MM.1S (cell line): ENCODE data around the gene CHPT1.
A peak's percentile ranks its signal among the peaks of the same experiment; 100 is the strongest.
"Not testable (repeated sequence)": the region's sequence is repeated elsewhere in the genome, so short reads cannot be mapped to it uniquely, and the experiment has no call there.

Source experiments
- DNase-seq: peaks from one replicate; pipeline ENCODE4 v3.0.0-alpha.2; 2015
- H2AFZ ChIP-seq: fragments of 300-600 bp; sonication (generic); 2 replicates; pipeline ENCODE4 v1.6.0; 2016; ENCODE audit warnings: antibody characterized with exemption, low read length
- H3F3A ChIP-seq: fragments of 300-600 bp; sonication (generic); 2 replicates; pipeline ENCODE4 v1.6.1; 2016; ENCODE audit warnings: mild to moderate bottlenecking, antibody characterized with exemption, low read length, moderate library complexity, mixed read lengths; ENCODE audit not compliant: insufficient read depth
- H3K27ac ChIP-seq: fragments of 300-600 bp; sonication (generic); 2 replicates; pipeline ENCODE4 v1.5.1; 2016; ENCODE audit warnings: mild to moderate bottlenecking, low read length
- H3K27me3 ChIP-seq: fragments of 300-600 bp; sonication (generic); replicated peaks from 2 replicates; pipeline ENCODE4 v1.6.0; 2016; ENCODE audit warnings: low read length; ENCODE audit not compliant: insufficient read depth
- H3K36me3 ChIP-seq: fragments of 300-600 bp; sonication (generic); replicated peaks from 2 replicates; pipeline ENCODE4 v1.6.1; 2016; ENCODE audit warnings: mild to moderate bottlenecking, low read length, mixed read lengths; ENCODE audit not compliant: insufficient read depth
- H3K4me1 ChIP-seq: fragments of 300-600 bp; sonication (generic); 2 replicates; pipeline ENCODE4 v1.6.1; 2016; ENCODE audit warnings: low read length, mixed read lengths
- H3K4me2 ChIP-seq: fragments of 300-600 bp; sonication (generic); 2 replicates; pipeline ENCODE4 v1.6.0; 2016; ENCODE audit warnings: low read depth, low read length
- H3K4me3 ChIP-seq: fragments of 300-600 bp; sonication (generic); 2 replicates; pipeline ENCODE4 v1.5.1; 2016; ENCODE audit warnings: low read length, mixed read lengths
- H3K79me2 ChIP-seq: fragments of 300-600 bp; sonication (generic); 2 replicates; pipeline ENCODE4 v1.6.1; 2016; ENCODE audit warnings: mixed run types, low read length, mixed read lengths
- H3K9ac ChIP-seq: fragments of 300-600 bp; sonication (generic); 2 replicates; pipeline ENCODE4 v1.6.1; 2016; ENCODE audit warnings: low read length, mixed read lengths
- H3K9me2 ChIP-seq: fragments of 300-600 bp; sonication (generic); replicated peaks from 2 replicates; pipeline ENCODE4 v1.6.1; 2016; ENCODE audit warnings: mild to moderate bottlenecking, low read length, mixed read lengths; ENCODE audit not compliant: insufficient read depth
- H3K9me3 ChIP-seq: fragments of 300-600 bp; sonication (generic); replicated peaks from 2 replicates; pipeline ENCODE4 v1.6.1; 2016; ENCODE audit warnings: mild to moderate bottlenecking, low read length, mixed read lengths; ENCODE audit not compliant: insufficient read depth
- H4K20me1 ChIP-seq: fragments of 300-600 bp; sonication (generic); 2 replicates; pipeline ENCODE4 v1.6.1; 2016; ENCODE audit warnings: mild to moderate bottlenecking, low read length, moderate library complexity, mixed read lengths; ENCODE audit not compliant: insufficient read depth
- EZH2 ChIP-seq: fragments of 300-600 bp; sonication (generic); optimal IDR thresholded peaks from 2 replicates; pipeline ENCODE3; 2017; ENCODE audit warnings: low read depth, mild to moderate bottlenecking, antibody characterized with exemption, low read length, mixed read lengths
- EZH2phosphoT487 ChIP-seq: fragments of 300-600 bp; sonication (generic); IDR thresholded peaks from 2 replicates; pipeline ENCODE4 v1.6.1; 2018; ENCODE audit warnings: antibody characterized with exemption, low read length
- TF ChIP-seq, protein P1 (sequence below): fragments of 300-600 bp; sonication (generic); IDR thresholded peaks from 2 replicates; pipeline ENCODE4 v1.5.1; 2016; ENCODE audit warnings: antibody characterized with exemption, low read length, mixed read lengths

The CHPT1 gene

GRCh38 chr12:101671157-101671791 is 26.2 kb upstream of the CHPT1 start:
- Histone ChIP-seq H3K36me3 (no peaks in the 10 kb centered on the region), H3K9me2 (no peaks in the 10 kb centered on the region), H2AFZ (peak overlapping the region; percentile 60), H3K9me3 (no peaks in the 10 kb centered on the region), H4K20me1 (no peaks in the 10 kb centered on the region), H3K79me2 (no peaks in the 10 kb centered on the region), H3F3A (no peaks in the 10 kb centered on the region), H3K4me1 (peaks cover 12% of the 10 kb centered on the region), H3K4me3 (peak overlapping the region; percentile 4; the same call in 1 of the 2 replicates), H3K9ac (no peak overlapping the region), H3K27me3 (no peaks in the 10 kb centered on the region), H3K27ac (no peak overlapping the region; the same call in 1 of the 2 replicates), H3K4me2 (peak overlapping the region; percentile 51)
- DNase-seq: peak; percentile 51
- no peak for TF ChIP-seq EZH2
- no peak for TF ChIP-seq EZH2phosphoT487
- TF ChIP-seq, protein P1, sequence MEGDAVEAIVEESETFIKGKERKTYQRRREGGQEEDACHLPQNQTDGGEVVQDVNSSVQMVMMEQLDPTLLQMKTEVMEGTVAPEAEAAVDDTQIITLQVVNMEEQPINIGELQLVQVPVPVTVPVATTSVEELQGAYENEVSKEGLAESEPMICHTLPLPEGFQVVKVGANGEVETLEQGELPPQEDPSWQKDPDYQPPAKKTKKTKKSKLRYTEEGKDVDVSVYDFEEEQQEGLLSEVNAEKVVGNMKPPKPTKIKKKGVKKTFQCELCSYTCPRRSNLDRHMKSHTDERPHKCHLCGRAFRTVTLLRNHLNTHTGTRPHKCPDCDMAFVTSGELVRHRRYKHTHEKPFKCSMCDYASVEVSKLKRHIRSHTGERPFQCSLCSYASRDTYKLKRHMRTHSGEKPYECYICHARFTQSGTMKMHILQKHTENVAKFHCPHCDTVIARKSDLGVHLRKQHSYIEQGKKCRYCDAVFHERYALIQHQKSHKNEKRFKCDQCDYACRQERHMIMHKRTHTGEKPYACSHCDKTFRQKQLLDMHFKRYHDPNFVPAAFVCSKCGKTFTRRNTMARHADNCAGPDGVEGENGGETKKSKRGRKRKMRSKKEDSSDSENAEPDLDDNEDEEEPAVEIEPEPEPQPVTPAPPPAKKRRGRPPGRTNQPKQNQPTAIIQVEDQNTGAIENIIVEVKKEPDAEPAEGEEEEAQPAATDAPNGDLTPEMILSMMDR: no peak

DNA sequence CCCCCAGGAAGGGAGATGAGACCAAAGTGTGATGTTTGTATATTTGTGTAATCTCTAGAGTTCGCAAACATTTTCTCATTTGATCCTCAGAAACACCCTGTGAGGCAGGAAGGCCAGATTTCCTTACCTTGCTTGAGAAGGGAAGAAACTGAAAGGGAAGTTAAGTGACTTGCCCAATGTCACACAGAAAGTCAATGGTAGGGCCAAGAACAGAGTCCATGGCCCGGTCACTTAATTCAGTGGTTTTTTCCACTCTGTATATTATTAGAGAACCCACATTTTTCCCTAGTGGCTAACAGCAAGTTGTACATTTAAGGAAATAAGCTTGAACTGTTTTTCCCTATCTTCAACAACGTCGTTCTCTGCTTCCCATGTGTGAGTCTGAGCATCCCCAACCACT is 25.6 kb upstream of the CHPT1 start:
- Histone ChIP-seq H2AFZ (peak overlapping the region; percentile 60), H3K4me3 (peak overlapping the region; percentile 4; the same call in 1 of the 2 replicates), H4K20me1 (no peaks in the 10 kb centered on the region), H3K36me3 (no peaks in the 10 kb centered on the region), H3K27ac (no peak overlapping the region; the same call in 1 of the 2 replicates), H3K9me2 (no peaks in the 10 kb centered on the region), H3K27me3 (no peaks in the 10 kb centered on the region), H3K4me1 (peaks cover 12% of the 10 kb centered on the region), H3K4me2 (peak overlapping the region; percentile 51), H3K9me3 (no peaks in the 10 kb centered on the region), H3K79me2 (no peaks in the 10 kb centered on the region), H3K9ac (no peak overlapping the region), H3F3A (no peaks in the 10 kb centered on the region)
- TF ChIP-seq, protein P1: no peak
- TF ChIP-seq EZH2 (no peak), EZH2phosphoT487 (no peak)
- no peak for DNase-seq

- Histone ChIP-seq H3K9me3 (no peaks in the 10 kb centered on the region), H3F3A (no peaks in the 10 kb centered on the region), H3K36me3 (no peaks in the 10 kb centered on the region), H2AFZ (no peak overlapping the region), H3K27me3 (no peaks in the 10 kb centered on the region), H4K20me1 (no peaks in the 10 kb centered on the region), H3K9ac (no peak overlapping the region), H3K4me2 (no peak overlapping the region), H3K9me2 (no peaks in the 10 kb centered on the region), H3K4me1 (peaks cover 12% of the 10 kb centered on the region), H3K27ac (no peak overlapping the region), H3K4me3 (no peak overlapping the region), H3K79me2 (no peaks in the 10 kb centered on the region)
- TF ChIP-seq EZH2 (no peak), EZH2phosphoT487 (no peak)
- TF ChIP-seq, protein P1: no peak
- DNase-seq: no peak
These were observed 21.9 kb upstream of the CHPT1 start for GRCh38 chr12:101675555-101675954.

- not testable (repeated sequence) for H3K27ac ChIP-seq, H3K36me3 ChIP-seq, H3K4me2 ChIP-seq, H3K27me3 ChIP-seq, H3K9me3 ChIP-seq, H2AFZ ChIP-seq, H3F3A ChIP-seq, DNase-seq, H3K79me2 ChIP-seq, H3K9me2 ChIP-seq, H3K4me3 ChIP-seq, H3K9ac ChIP-seq, H4K20me1 ChIP-seq, H3K4me1 ChIP-seq
These were observed 20.9 kb upstream of the CHPT1 start for GRCh38 chr12:101676497-101676896.
